ENCODE measurements around the gene PDXK. TPM values are rescaled to one million over a fixed set of nuclear protein-coding genes. Genes with fewer than 3 reads are reported as not detected.

The PDXK gene
- total RNA-seq, 2 experiments from 2014 or later: 111 to 113 TPM

GRCh38 chr21:43800124-43800523 is 81.2 kb downstream of the PDXK start:
- peaks cover 3% of the 10 kb centered on the region for H3K4me1 Mint-ChIP-seq
- H3K36me3 Mint-ChIP-seq: peaks cover 18% of the 10 kb centered on the region
- H3K27ac Mint-ChIP-seq: no peak overlapping the region
- DNase-seq: no peak
- H3K9me3 Mint-ChIP-seq: no peaks in the 10 kb centered on the region
- H3K4me3 Mint-ChIP-seq: no peak overlapping the region
- no peaks in the 10 kb centered on the region for H3K27me3 Mint-ChIP-seq

GRCh38 chr21:43800566-43800965 is 81.6 kb downstream of the PDXK start:
- H3K27ac Mint-ChIP-seq: no peak overlapping the region

DNA sequence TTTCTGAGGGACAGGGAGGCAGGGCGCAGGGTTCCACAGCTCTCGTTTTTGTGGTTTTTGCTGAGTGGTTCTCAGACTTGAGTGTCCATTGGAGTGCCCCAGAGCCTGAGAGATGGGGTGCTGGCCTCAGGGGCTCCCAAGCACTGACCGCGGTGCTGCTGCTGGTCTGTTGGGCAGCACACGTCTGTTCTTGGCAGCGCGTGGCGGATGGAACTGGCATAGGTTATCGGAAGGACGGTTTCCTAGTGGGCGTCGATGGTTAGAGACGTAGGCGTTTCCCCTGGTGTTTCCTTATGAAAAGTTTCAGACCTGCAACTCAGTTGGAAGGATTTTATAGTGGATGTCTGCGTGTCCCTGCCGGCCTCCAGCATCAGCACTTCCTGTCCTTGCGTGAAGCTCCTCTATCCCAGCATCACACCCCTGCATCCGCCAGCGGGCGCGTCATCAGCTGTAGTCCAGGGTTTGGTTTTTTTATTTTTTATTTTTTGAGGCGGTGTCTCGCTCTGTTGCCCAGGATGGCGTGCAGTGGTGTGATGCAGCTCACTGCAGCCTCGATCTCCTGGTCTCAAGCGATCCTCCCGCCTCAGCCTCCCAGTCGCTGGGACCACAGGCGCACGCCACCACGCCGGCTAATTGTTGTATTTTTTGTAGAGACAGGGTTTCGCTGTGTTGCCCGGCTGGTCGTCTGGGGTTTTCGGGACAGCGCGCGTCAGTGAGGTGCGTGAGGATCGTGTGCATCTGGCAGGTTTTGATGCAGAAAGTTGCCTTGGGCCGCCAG is 82.3 kb downstream of the PDXK start:
- Mint-ChIP-seq H3K4me1 (peaks cover 8% of the 10 kb centered on the region), H3K9me3 (no peaks in the 10 kb centered on the region), H3K27ac (no peak overlapping the region), H3K27me3 (no peaks in the 10 kb centered on the region), H3K36me3 (peaks cover 16% of the 10 kb centered on the region), H3K4me3 (no peak overlapping the region)
- no peak for DNase-seq

More at GRCh38 chr21:43800566-43800965, 81.6 kb downstream of the PDXK start:
- H3K4me1 Mint-ChIP-seq: peaks cover 5% of the 10 kb centered on the region
- DNase-seq: no peak
- no peaks in the 10 kb centered on the region for H3K9me3 Mint-ChIP-seq
- H3K27me3 Mint-ChIP-seq: no peaks in the 10 kb centered on the region
- H3K4me3 Mint-ChIP-seq: no peak overlapping the region
- peaks cover 16% of the 10 kb centered on the region for H3K36me3 Mint-ChIP-seq

DNA sequence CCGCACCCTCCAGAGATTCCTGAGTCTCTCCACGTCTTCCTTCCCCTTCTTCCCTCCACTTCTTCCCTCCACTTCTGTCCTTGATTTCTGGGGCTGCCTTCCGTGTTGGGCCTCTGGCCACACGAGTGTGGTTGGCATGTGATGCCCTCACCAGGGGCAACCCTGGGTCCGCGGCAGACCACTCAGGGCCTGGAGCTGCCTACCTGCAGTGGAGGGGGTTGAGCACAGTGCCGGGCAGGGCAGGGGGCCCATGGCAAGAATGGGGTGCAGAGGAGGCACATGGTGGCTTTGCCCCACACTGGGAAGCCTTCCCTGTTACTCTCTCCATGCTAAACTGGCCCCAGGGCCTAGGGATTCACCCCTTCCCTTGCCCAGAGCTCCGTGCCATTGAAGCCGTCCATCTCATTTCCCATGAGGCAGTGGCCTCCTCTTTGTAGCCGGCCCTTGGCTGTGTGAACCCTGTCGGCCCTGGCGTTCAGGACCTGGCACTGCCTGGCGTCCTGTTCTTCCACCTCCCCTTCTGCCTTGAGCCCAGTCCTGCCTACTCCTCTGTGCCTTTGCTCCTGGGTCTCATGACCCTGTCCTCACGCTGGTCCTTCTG is 83.9 kb downstream of the PDXK start:
- peaks cover 7% of the 10 kb centered on the region for H3K36me3 Mint-ChIP-seq
- H3K4me3 Mint-ChIP-seq: no peak overlapping the region
- no peaks in the 10 kb centered on the region for H3K9me3 Mint-ChIP-seq
- H3K27ac Mint-ChIP-seq: no peak overlapping the region
- H3K4me1 Mint-ChIP-seq: peaks cover 8% of the 10 kb centered on the region
- DNase-seq: no peak
- no peaks in the 10 kb centered on the region for H3K27me3 Mint-ChIP-seq

GRCh38 chr21:43803558-43804300 is 84.8 kb downstream of the PDXK start:
- Mint-ChIP-seq H3K27ac (no peak overlapping the region), H3K9me3 (no peaks in the 10 kb centered on the region), H3K36me3 (peaks cover 3% of the 10 kb centered on the region), H3K4me3 (no peak overlapping the region), H3K4me1 (peaks cover 8% of the 10 kb centered on the region), H3K27me3 (no peaks in the 10 kb centered on the region)
- DNase-seq: no peak

GRCh38 chr21:43805275-43805800 is 86.4 kb downstream of the PDXK start:
- Mint-ChIP-seq H3K4me1 (peaks cover 8% of the 10 kb centered on the region), H3K27me3 (no peaks in the 10 kb centered on the region), H3K27ac (peak overlapping the region; percentile 60), H3K4me3 (no peak overlapping the region), H3K9me3 (no peaks in the 10 kb centered on the region), H3K36me3 (peaks cover under 1% of the 10 kb centered on the region)
- DNase-seq: no peak

- Mint-ChIP-seq H3K27me3 (no peaks in the 10 kb centered on the region), H3K4me3 (no peak overlapping the region)
Measured at GRCh38 chr21:43806017-43806710, 87.2 kb downstream of the PDXK start.

DNA sequence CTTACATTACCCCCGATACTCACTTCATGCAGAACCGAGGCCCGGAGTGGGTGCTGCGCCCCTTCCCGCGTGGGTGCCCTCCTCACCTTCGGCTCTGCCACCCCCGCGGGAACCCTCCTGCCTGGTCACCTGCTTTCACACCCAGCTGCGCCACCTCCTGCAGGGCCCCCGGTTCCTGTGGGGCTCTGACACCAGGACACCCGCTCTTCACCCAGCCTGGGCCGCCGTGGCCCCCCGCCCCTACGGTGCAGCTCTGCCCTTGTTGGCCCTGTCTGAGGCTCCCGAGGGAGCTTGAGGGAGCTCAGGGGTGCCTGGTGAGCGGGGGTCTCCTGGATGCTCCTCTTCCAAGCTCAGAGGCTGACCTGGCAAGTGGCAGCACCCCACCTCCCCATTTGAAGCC is 89.4 kb downstream of the PDXK start:
- no peak for DNase-seq
- Mint-ChIP-seq H3K9me3 (no peaks in the 10 kb centered on the region), H3K4me1 (peaks cover 14% of the 10 kb centered on the region), H3K27me3 (no peaks in the 10 kb centered on the region), H3K36me3 (no peaks in the 10 kb centered on the region), H3K4me3 (no peak overlapping the region), H3K27ac (no peak overlapping the region)

More at GRCh38 chr21:43806017-43806710, 87.2 kb downstream of the PDXK start:
- Mint-ChIP-seq H3K4me1 (peaks cover 14% of the 10 kb centered on the region), H3K27ac (peak overlapping the region; percentile 7), H3K36me3 (no peaks in the 10 kb centered on the region), H3K9me3 (no peaks in the 10 kb centered on the region)
- no peak for DNase-seq

DNA sequence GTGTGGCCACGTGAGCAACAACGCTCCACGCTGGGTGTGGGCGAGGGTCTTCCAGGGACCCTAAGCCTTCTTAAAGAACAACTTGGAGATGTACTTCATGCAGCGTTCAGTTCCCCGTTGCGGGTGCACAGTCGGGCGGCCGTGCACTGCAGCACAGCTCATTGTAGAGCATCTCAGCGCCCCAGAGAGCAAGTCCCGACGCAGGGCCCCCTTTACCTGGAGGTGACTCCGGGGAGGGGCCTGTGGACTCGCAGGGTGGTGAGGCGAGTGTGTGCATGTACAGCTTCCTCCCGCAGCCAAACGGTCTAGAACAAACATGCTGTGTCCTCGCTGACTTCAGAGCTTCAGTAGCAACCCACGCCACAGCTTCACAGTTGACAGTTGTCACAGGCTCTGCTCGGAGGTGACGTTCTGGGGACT is 89.9 kb downstream of the PDXK start:
- no peak overlapping the region for H3K4me3 Mint-ChIP-seq
- no peaks in the 10 kb centered on the region for H3K27me3 Mint-ChIP-seq
- no peak overlapping the region for H3K27ac Mint-ChIP-seq
- H3K36me3 Mint-ChIP-seq: no peaks in the 10 kb centered on the region
- no peak for DNase-seq
- H3K4me1 Mint-ChIP-seq: peaks cover 14% of the 10 kb centered on the region
- no peaks in the 10 kb centered on the region for H3K9me3 Mint-ChIP-seq

DNA sequence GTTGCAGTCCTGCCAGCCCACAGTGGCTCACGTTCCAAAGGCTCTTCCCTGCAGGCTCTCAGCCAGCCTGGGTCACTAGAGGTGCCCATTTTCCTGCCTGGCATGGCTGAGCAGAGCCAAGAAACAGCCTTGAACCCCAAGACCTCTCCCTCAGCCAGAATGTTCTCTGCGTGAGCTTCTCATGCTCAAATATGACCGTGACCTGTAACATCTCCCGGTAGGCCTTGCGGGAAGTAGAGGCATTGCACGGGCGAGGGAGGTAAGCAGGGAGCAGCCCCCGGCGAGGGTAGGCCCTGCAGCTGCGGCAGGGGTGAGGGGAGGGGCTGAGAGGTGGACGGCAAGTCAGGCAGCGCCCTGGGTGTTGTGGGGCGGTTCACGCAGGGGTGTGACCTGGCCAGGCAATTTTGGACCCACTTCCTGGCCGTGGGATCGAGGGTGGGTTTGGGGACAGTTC is 90.4 kb downstream of the PDXK start:
- Mint-ChIP-seq H3K27ac (no peak overlapping the region), H3K9me3 (no peaks in the 10 kb centered on the region), H3K4me3 (no peak overlapping the region), H3K4me1 (peaks cover 14% of the 10 kb centered on the region), H3K27me3 (no peaks in the 10 kb centered on the region), H3K36me3 (no peaks in the 10 kb centered on the region)
- no peak for DNase-seq

GRCh38 chr21:43809853-43810504 is 91.0 kb downstream of the PDXK start:
- Mint-ChIP-seq H3K27ac (no peak overlapping the region), H3K4me1 (peaks cover 13% of the 10 kb centered on the region)

DNA sequence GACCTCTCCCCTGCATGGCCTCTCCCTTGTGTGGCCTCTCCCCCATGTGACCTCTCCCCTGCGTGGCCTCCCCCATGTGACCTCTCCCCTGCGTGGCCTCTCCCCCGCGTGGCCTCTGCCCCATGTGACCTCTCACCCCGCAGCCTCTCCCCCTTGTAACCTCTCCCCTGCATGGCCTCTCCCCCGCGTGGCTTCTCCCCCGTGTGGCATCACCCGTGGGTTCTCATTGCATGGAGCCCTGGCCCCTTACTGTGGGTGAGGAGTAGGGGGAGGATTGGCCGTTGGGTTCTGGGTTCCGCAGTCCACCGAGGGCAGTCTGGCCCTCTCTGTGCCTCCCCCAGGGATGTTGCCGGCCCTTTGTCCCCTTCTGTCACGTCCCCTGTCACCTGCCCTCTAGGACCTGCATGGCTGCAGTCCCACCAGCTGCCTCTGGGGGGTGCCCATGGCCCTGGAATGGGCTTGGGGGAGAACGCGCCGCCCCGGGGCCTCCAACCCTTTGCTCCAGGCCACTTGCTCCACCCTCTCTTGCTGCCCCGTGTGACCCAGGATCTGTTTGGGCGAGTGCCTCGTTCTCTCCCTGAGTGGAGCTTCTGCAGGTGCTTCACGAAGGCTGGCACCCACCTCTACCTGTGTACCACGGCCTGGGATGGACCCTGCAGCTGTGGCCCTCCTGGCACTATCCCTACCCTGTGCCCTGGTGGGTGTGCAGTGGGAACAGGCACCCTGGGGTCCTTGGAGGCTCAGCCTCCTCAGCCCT is 91.8 kb downstream of the PDXK start:
- DNase-seq: peak; percentile 91
- no peaks in the 10 kb centered on the region for H3K36me3 Mint-ChIP-seq
- no peak overlapping the region for H3K4me3 Mint-ChIP-seq
- no peaks in the 10 kb centered on the region for H3K27me3 Mint-ChIP-seq
- H3K27ac Mint-ChIP-seq: peak overlapping the region; percentile 29
- peaks cover 8% of the 10 kb centered on the region for H3K4me1 Mint-ChIP-seq
- H3K9me3 Mint-ChIP-seq: no peaks in the 10 kb centered on the region

More at GRCh38 chr21:43809853-43810504, 91.0 kb downstream of the PDXK start:
- DNase-seq: no peak
- Mint-ChIP-seq H3K4me3 (no peak overlapping the region), H3K36me3 (no peaks in the 10 kb centered on the region), H3K27me3 (no peaks in the 10 kb centered on the region), H3K9me3 (no peaks in the 10 kb centered on the region)

GRCh38 chr21:43811262-43812105 is 92.6 kb downstream of the PDXK start:
- Mint-ChIP-seq H3K4me1 (peaks cover 6% of the 10 kb centered on the region), H3K4me3 (no peak overlapping the region), H3K9me3 (no peaks in the 10 kb centered on the region), H3K27ac (no peak overlapping the region), H3K27me3 (no peaks in the 10 kb centered on the region), H3K36me3 (no peaks in the 10 kb centered on the region)
- no peak for DNase-seq
